H1 (cell line): ENCODE results near the gene TSPAN17. TPM values are rescaled to one million over a fixed set of nuclear protein-coding genes. Genes with fewer than 3 reads are reported as not detected.
A peak's percentile ranks its signal among the peaks of the same experiment; 100 is the strongest.

Experiments
- CTCF ChIA-PET: fragments of 300-600 bp; sonication (Branson Sonifier 250); formaldehyde crosslinking; loops from one replicate; lab custom pipeline; 2021; ENCODE audit not compliant: partially characterized antibody; lab: Charles Lee
- POLR2A ChIA-PET: fragments of 300-600 bp; sonication (Branson Sonifier 250); formaldehyde crosslinking; loops from one replicate; lab custom pipeline; 2021; ENCODE audit warnings: inconsistent platforms; ENCODE audit not compliant: partially characterized antibody; lab: Charles Lee
- DNase-seq, 2 experiments: peaks; one replicate each; pipeline versions ENCODE4 v3.0.0 to v3.0.0-alpha.2; 2010 to 2022; ENCODE audit warnings: low spot score in 2 of 2, low read depth in 1 of 2, mixed read lengths in 1 of 2
- FAIRE-seq: peaks from 2 replicates; lab custom pipeline; 2011; peaks lifted over from hg19 to GRCh38; lab: Jason Lieb, UNC
- H2AFZ ChIP-seq: 2 replicates; pipeline ENCODE4 v1.8.1; 2012; ENCODE audit warnings: low read length, inconsistent platforms
- H2AK5ac ChIP-seq: 2 replicates; pipeline ENCODE4 v1.6.1; 2013; ENCODE audit warnings: low read depth, low read length
- H2BK120ac ChIP-seq: replicated peaks from 2 replicates; pipeline ENCODE3; 2013; ENCODE audit warnings: low read depth, low read length, inconsistent platforms
- H2BK12ac ChIP-seq: 2 replicates; pipeline ENCODE4 v1.6.1; 2013; ENCODE audit warnings: low read depth, low read length
- H2BK15ac ChIP-seq: 2 replicates; pipeline ENCODE4 v1.6.1; 2013; ENCODE audit warnings: low read length
- H2BK20ac ChIP-seq: 2 replicates; pipeline ENCODE4 v1.6.1; 2013; ENCODE audit warnings: low read length
- H2BK5ac ChIP-seq: 2 replicates; pipeline ENCODE4 v1.6.1; 2013; ENCODE audit warnings: low read depth, low read length
- H3K14ac ChIP-seq: 2 replicates; pipeline ENCODE4 v1.6.1; 2013; ENCODE audit warnings: inconsistent platforms; ENCODE audit not compliant: insufficient read length
- H3K18ac ChIP-seq: 2 replicates; pipeline ENCODE4 v1.6.1; 2013; ENCODE audit warnings: low read length; ENCODE audit errors: extremely low read depth
- H3K23ac ChIP-seq: 2 replicates; pipeline ENCODE4 v1.6.1; 2013; ENCODE audit warnings: inconsistent platforms; ENCODE audit not compliant: insufficient read length
- H3K23me2 ChIP-seq: 2 replicates; pipeline ENCODE4 v1.6.1; 2013; ENCODE audit warnings: low read depth, low read length
- H3K27ac ChIP-seq: 2 replicates; pipeline ENCODE4 v1.6.1; 2011; ENCODE audit warnings: low read depth, low read length, inconsistent platforms
- H3K27me3 ChIP-seq, 4 experiments: replicated peaks in 1 of 4; 1 replicate in 1 of 4; 2 replicates in 3 of 4; pipeline versions ENCODE4 v1.6.1 to v1.8.1; 2011 to 2013; ENCODE audit warnings: low read length in 3 of 4, mild to moderate bottlenecking in 3 of 4, inconsistent platforms in 2 of 4, mixed read lengths in 2 of 4, moderate library complexity in 1 of 4; ENCODE audit not compliant: control insufficient read depth in 3 of 4, insufficient read depth in 3 of 4; ENCODE audit errors: extremely low read depth in 1 of 4
- H3K36me3 ChIP-seq, 4 experiments: 2 replicates each; pipeline versions ENCODE4 v1.6.1 to v1.8.1; 2011 to 2013; ENCODE audit warnings: mild to moderate bottlenecking in 4 of 4, low read length in 3 of 4, moderate library complexity in 2 of 4, control low read depth in 1 of 4, inconsistent platforms in 1 of 4; ENCODE audit not compliant: insufficient read depth in 4 of 4, control insufficient read depth in 2 of 4
- H3K4ac ChIP-seq: replicated peaks from 2 replicates; pipeline ENCODE3; 2013; ENCODE audit warnings: low read length, low read depth, mixed read lengths, inconsistent platforms; ENCODE audit not compliant: insufficient read length
- H3K4me1 ChIP-seq, 4 experiments: replicated peaks in 1 of 4; 1 replicate in 1 of 4; 2 replicates in 3 of 4; pipeline versions ENCODE4 v1.6.1 to v1.8.1; 2011 to 2013; ENCODE audit warnings: low read length in 3 of 4, inconsistent platforms in 2 of 4, mixed read lengths in 1 of 4; ENCODE audit not compliant: insufficient read depth in 4 of 4, control insufficient read depth in 3 of 4
- H3K4me2 ChIP-seq, 2 experiments: 2 replicates each; pipeline versions ENCODE4 v1.6.1 to v1.8.1; 2011 to 2013; ENCODE audit warnings: low read depth in 2 of 2, low read length in 2 of 2, control low read depth in 1 of 2, inconsistent platforms in 1 of 2, mild to moderate bottlenecking in 1 of 2; ENCODE audit not compliant: insufficient read depth in 1 of 2
- H3K4me3 ChIP-seq, 4 experiments: fragments of 200-600, 300-600 bp in 1 of 4; sonication (generic), shearing (Covaris generic), sonication (Bioruptor Twin) in 1 of 4; 2 replicates each; pipeline versions ENCODE4 v1.5.1 to v1.8.1; 2011 to 2016; ENCODE audit warnings: low read length in 4 of 4, low read depth in 3 of 4, control low read depth in 2 of 4, inconsistent platforms in 2 of 4, mild to moderate bottlenecking in 2 of 4, mixed read lengths in 1 of 4, moderate library complexity in 1 of 4; ENCODE audit not compliant: insufficient read depth in 2 of 4; ENCODE audit errors: extremely low read depth in 1 of 4
- H3K56ac ChIP-seq: replicated peaks from 2 replicates; pipeline ENCODE3; 2013; ENCODE audit warnings: low read depth, mild to moderate bottlenecking, mixed read lengths, low read length, inconsistent platforms; ENCODE audit not compliant: insufficient read length
- H3K79me1 ChIP-seq: 2 replicates; pipeline ENCODE4 v1.6.1; 2013; ENCODE audit warnings: low read depth, low read length, control low read depth
- H3K79me2 ChIP-seq, 2 experiments: 2 replicates each; pipeline versions ENCODE4 v1.6.1 to v1.8.1; 2012 to 2013; ENCODE audit warnings: low read length in 2 of 2, mild to moderate bottlenecking in 2 of 2, inconsistent platforms in 1 of 2; ENCODE audit not compliant: insufficient read depth in 2 of 2, control insufficient read depth in 1 of 2
- H3K9ac ChIP-seq, 4 experiments: replicated peaks in 1 of 4; 1 replicate in 1 of 4; 2 replicates in 3 of 4; pipeline versions ENCODE4 v1.6.1 to v1.8.1; 2011 to 2013; ENCODE audit warnings: low read depth in 3 of 4, low read length in 3 of 4, control low read depth in 2 of 4, mild to moderate bottlenecking in 2 of 4, moderate library complexity in 2 of 4, inconsistent platforms in 1 of 4; ENCODE audit errors: extremely low read depth in 1 of 4
- H3K9me3 ChIP-seq, 2 experiments: 2 replicates each; pipeline versions ENCODE4 v1.6.1 to v1.8.1; 2012 to 2013; ENCODE audit warnings: mild to moderate bottlenecking in 2 of 2, moderate library complexity in 2 of 2, control low read depth in 1 of 2, inconsistent platforms in 1 of 2, low read depth in 1 of 2, low read length in 1 of 2, mixed read lengths in 1 of 2; ENCODE audit not compliant: insufficient read depth in 2 of 2
- H4K20me1 ChIP-seq, 2 experiments: replicated peaks in 1 of 2; 2 replicates each; pipeline versions ENCODE3 to v1.8.1; 2011 to 2013; ENCODE audit warnings: inconsistent platforms in 2 of 2, low read length in 2 of 2, mild to moderate bottlenecking in 1 of 2; ENCODE audit not compliant: insufficient read depth in 2 of 2, control insufficient read depth in 1 of 2
- H4K5ac ChIP-seq: 2 replicates; pipeline ENCODE4 v1.6.1; 2013; ENCODE audit warnings: low read length, low read depth, mixed read lengths, inconsistent platforms; ENCODE audit not compliant: insufficient read length
- H4K8ac ChIP-seq: 2 replicates; pipeline ENCODE4 v1.8.0; 2013; ENCODE audit warnings: mild to moderate bottlenecking, moderate library complexity, low read length, inconsistent platforms; ENCODE audit not compliant: insufficient read depth; ENCODE audit errors: extremely low read depth
- H4K91ac ChIP-seq: replicated peaks from 2 replicates; pipeline ENCODE3; 2013; ENCODE audit warnings: low read length, mixed read lengths, inconsistent platforms; ENCODE audit not compliant: insufficient read length
- EGR1 ChIP-seq: IDR thresholded peaks from 2 replicates; pipeline ENCODE4 v1.6.1; 2011; ENCODE audit warnings: low read depth, low read length, borderline replicate concordance
- WGBS, 2 experiments: shearing (Covaris generic) in 1 of 2; methylation state at CpG; one replicate each; pipeline versions ENCODE4 v1.1.6 to v1.1.7; 2013 to 2015; ENCODE audit warnings: low lambda C conversion rate in 2 of 2, mixed read lengths in 2 of 2, inconsistent platforms in 1 of 2, low coverage in 1 of 2, missing lambda C conversion rate in 1 of 2; ENCODE audit not compliant: insufficient replicate concordance in 2 of 2, insufficient coverage in 1 of 2, insufficient read length in 1 of 2; ENCODE audit errors: extremely low coverage in 1 of 2, missing lambda C conversion rate in 1 of 2; 5-methylcytosine and 5-hydroxymethylcytosine counted together
- polyA plus RNA-seq, 7 experiments: library from polyadenylated mRNA; depleted of rRNA in 3 of 7; stranded (reverse) in 5 of 7; unstranded in 2 of 7; fragments of >200 nt in 5 of 7; fragments of 200-250 nt in 2 of 7; gene quantifications; 1 replicate in 5 of 7; 2 replicates in 1 of 7; 4 replicates in 1 of 7; pipeline versions ENCODE4 v1.2.1 to v1.2.3, GENCODE V29; 2011 to 2013; ENCODE audit warnings: missing spikeins in 2 of 7, mixed read lengths in 2 of 7
- total RNA-seq: library from RNA; stranded (reverse); fragmentation: NEBNext Ultra II Directional; extraction: Animal tissue kit (Norgen Biotek cat#: 25700); gene quantifications from 2 replicates; pipeline ENCODE4 v1.2.1, GENCODE V29; 2021

The TSPAN17 gene
- total and polyA plus RNA-seq, 2 of the 8 experiments (the other 6 are each of a cell fraction or from before 2014, with no cell fraction given), result 41.5 to 53.7 TPM

GRCh38 chr5:176618783-176619182, 28.5 kb upstream of the TSPAN17 start:
- Histone ChIP-seq H3K4me3 (peak overlapping the region in 3 of 4 experiments; percentile 19 to 41 (median 19); a peak in 3 of 8 replicates), H3K27me3 (peaks cover 9 to 47% (median 26%) of the 10 kb centered on the region in 4 experiments; a peak in 6 of 7 replicates)
- no peak for FAIRE-seq

More at GRCh38 chr5:176618783-176619182, 28.5 kb upstream of the TSPAN17 start:
- H2BK5ac ChIP-seq, result no peak overlapping the region
- H2BK120ac ChIP-seq, result no peak overlapping the region
- peak overlapping the region; percentile 68; the same call in 1 of the 2 replicates for H3K18ac ChIP-seq
- H4K5ac ChIP-seq, result no peak overlapping the region
- no peak overlapping the region for H3K23ac ChIP-seq
- no peak overlapping the region for H3K27ac ChIP-seq
- H3K4me2 ChIP-seq, result peak overlapping the region; percentile 63 to 72
- no peak overlapping the region for H3K14ac ChIP-seq
- no peak for DNase-seq
- H3K79me2 ChIP-seq, result no peaks in the 10 kb centered on the region
- peaks cover 3% of the 10 kb centered on the region; the same call in 1 of the 2 replicates for H3K23me2 ChIP-seq
- peaks cover 1 to 5% of the 10 kb centered on the region in 2 experiments for H4K20me1 ChIP-seq
- H3K9ac ChIP-seq, result no peak overlapping the region
- H4K91ac ChIP-seq, result no peak overlapping the region
- ChIA-PET CTCF (interaction anchor here (1.4 to 1.5 kb wide), 2 partner anchors 12 to 40 kb away, joined by 3 read pairs; partner anchors contain the start of gene EIF4E1B), POLR2A (interaction anchor here (1.6 kb wide), 1 partner anchor 82 kb away, joined by 3 read pairs; the partner anchor contains the start of gene RNF44)
- no peaks in the 10 kb centered on the region for H3K36me3 ChIP-seq
- H4K8ac ChIP-seq, result no peak overlapping the region
- peaks cover 0 to 6% of the 10 kb centered on the region in 2 experiments; a peak in 1 of 4 replicates for H3K9me3 ChIP-seq
- no peak overlapping the region for H3K4ac ChIP-seq
- H3K4me1 ChIP-seq, result peaks cover 0 to 13% (median 6%) of the 10 kb centered on the region in 4 experiments; a peak in 6 of 7 replicates
- no peak overlapping the region for H2AK5ac ChIP-seq
- H2BK12ac ChIP-seq, result no peak overlapping the region
- WGBS, 2 experiments, result 57% methylated on average over 17 of the region's 19 CpGs; no CpG with 5 or more reads in 1 of the 2 experiments
- H3K79me1 ChIP-seq, result no peaks in the 10 kb centered on the region
- no peak for TF ChIP-seq EGR1
- no peak overlapping the region; the same call in 1 of the 2 replicates for H2AFZ ChIP-seq
- no peak overlapping the region for H2BK20ac ChIP-seq
- no peak overlapping the region for H2BK15ac ChIP-seq
- H3K56ac ChIP-seq, result no peak overlapping the region
